HG03520 (cell line): Measurements from ENCODE around the gene R3HDM2.
"Not testable (repeated sequence)": the region's sequence is repeated elsewhere in the genome, so short reads cannot be mapped to it uniquely, and the experiment has no call there.

ENCODE experiments used
- ATAC-seq: cut with Tn5 transposase; IDR thresholded peaks from one replicate; pipeline ENCODE4 v1.9.1; 2021; ENCODE audit warnings: mild to moderate bottlenecking, moderate library complexity; ENCODE audit not compliant: unreplicated experiment

R3HDM2 gene

DNA sequence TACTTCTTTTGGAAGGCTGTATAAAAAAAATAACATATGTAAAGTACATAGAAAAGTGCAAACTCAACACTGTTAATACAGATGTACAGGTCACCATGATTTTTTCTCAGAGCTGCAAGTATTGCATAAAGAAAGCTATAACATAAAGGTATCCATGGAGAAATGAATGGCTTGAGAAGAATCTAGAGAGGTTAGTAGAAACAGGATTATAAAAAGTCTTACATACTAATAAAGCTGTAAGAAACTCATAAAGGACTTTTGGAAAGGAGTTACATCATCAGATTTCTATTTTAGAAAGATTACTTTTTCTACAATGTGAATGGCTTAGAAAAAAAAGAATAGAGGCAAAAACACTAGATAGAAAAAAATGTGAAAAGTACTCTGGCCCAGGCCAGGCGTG is 46.4 kb downstream of the R3HDM2 start:
- ATAC-seq, result no peak

DNA sequence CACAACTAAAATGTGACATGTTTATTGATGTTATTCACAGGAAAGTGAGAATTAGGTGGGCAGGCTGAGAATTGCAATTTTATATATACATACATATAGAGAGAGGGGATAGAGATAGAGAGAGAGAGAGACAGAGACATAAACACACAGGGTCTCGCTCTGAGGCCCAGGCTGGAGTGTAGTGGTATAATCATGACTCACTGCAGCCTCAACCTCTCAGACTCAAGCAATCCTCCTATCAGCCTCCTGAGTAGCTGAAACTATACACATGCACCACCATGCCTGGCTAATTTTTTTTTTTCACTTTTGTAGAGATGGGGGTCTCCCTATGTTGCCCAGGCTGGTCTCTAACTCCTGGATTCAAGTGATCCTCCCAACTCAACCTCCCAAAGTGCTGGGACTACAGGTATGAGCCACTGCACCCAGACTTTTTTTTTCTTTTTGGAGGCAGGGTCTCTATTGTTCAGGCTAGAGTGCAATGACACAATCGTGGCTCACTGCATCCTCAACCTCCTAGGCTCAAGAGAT is 49.1 kb downstream of the R3HDM2 start:
- ATAC-seq, result no peak

DNA sequence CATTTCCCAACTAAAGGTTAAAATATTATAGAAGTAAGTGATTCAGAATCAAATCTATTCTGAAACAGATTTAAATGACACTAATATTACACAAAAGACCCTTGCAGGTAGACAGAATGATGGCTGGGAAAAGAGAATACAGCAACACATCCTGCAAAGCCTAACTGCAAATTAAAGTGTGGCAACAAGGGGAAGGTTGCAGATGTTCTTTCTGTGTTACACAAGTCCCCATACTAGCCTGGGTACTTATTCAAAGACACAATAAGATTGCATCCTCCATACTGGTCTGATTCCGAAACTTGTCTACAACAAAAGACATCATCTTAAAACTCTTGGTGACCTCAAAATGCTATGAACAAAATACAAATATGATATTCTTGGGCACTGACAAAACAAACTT is 50.5 kb downstream of the R3HDM2 start:
- ATAC-seq, result no peak

DNA sequence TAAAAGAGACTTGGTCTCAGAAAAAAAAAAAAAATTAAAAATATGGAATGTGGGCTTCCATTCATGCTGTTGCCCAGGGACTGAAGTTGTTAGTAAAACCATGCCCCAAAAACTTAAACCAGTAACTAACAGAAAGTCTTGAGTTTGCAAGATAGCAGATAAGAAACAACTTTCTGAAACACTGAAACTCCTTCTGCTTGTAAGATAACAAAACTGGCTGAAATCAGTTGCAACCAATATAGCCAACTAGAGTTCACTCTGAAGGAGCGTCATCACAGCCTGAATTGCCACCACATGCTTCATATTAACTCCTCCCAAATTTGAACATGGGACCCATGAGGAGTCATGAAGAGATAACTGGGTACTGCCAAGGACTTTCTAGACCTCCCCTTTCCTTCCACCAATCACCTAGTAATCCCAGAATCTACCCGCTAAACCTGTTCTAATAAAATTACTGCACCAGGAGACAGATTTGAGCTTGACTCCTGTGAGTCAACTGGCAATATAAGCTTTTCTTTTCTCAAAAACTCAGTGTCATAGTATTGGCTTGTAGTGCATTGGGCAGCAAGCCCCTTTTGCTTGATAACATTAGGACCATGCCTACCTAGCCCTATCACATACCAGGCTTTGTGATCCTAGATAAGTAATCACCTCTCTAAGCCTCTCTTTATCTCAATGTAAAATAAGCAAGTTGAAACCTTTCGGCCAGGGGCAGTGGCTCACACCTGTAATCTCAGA is 53.6 kb downstream of the R3HDM2 start:
- ATAC-seq, result no peak

DNA sequence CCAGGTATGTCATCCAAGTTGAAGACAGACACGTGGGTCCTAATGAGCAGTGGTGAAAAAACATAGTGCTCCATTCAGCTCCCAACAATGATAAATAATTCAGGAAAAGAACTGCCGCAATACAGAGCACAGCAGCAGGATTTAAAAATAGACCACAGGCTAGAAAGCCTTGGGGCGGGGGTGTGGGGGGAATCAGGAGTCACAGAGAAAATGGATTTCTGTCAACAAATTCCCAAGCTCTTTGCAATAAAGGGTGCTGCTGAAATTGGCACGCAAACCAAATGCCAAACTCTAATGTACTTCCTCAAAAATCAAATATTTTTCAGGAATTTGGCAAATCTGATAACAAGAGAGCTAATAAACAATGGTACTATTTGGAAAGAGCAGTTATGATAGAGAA is 58.6 kb downstream of the R3HDM2 start:
- no peak for ATAC-seq

DNA sequence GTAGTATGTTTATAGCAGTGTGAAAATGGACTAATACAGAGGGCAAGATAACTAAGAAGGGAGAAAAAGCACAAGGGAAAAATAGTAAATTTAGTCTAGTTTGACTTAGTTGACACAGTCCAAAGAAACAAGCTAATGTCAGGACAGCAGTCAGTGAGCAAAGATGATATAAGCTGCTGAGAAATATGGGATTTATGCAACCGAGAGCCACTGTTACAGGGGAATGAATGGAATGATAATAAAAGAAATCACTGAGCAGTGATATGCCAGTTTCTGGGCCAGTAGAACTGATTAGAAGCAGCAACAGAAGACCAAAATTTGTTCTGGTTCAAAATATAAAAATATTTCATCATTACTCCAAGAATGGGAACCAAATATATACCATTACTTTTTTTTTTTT is 60.1 kb downstream of the R3HDM2 start:
- ATAC-seq, result no peak

DNA sequence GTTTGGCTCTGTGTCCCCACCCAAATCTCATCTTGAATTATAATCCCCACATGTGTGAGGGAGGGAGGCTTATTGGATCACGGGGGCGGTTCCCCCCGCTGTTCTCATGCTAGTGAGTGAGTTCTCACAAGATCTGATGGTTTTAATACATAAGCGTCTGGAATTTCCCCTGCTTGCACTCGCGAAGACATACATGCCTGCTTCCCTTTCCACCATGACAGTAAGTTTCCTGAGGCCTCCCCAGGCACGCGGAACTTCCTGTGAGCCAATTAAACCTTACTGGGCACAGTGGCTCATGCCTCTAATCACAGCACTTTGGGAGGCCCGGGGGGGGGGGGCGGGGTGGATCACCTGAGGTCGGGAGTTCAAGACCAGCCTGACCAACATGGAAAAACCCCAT is 60.8 kb downstream of the R3HDM2 start:
- no peak for ATAC-seq

DNA sequence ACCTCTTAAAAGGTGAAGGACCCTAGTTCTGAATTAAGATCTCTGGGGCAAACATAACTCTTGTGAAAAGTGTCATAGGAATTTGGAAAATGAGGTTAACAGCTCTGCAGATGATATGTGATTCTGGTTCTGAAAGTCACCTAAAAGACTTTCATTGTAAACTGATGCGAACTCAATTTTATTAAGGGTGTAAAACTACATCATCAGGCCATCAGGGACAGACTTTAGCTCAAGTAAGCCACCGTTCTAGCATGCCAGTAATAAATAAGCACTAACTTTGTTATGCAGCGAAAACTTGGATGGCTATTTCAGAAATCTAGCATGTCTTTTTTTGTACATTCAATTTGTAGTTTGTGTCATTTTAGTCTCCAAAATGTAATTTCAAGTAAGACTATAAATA is 61.6 kb downstream of the R3HDM2 start:
- no peak for ATAC-seq

DNA sequence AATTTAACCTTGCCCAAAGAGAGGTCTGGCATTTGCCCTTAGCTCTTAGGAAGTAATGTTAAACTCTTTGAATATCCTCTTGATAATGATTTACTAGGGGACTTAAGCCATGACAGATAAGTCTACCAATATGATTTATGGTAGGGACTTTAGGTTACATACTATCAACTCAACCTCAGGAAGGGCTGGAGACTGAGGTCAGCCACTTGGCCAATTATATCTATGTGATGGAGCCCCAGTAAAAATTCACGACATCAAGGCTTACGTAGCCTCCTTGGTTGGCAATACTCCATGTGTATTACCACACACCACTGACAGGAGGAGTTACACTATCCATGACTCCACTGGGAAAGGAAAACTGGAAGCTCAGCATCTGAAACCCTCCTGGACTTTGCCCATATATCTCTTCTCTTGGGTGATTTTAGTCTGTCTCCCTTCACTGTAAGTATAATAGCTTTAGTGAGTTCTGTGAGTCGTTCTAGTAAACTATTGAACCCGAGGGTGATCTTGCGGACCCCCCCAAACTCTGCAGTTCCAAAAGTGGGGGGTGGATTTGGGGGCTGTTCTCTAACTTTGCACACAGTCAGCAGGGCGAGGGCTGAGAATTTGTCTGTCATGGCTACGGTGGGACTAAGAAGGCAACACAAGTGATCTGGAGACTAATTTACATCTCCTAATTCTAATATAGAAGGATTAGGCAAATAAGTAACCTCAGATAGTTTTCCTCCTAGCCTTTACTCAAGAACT is 62.3 kb downstream of the R3HDM2 start:
- no peak for ATAC-seq

DNA sequence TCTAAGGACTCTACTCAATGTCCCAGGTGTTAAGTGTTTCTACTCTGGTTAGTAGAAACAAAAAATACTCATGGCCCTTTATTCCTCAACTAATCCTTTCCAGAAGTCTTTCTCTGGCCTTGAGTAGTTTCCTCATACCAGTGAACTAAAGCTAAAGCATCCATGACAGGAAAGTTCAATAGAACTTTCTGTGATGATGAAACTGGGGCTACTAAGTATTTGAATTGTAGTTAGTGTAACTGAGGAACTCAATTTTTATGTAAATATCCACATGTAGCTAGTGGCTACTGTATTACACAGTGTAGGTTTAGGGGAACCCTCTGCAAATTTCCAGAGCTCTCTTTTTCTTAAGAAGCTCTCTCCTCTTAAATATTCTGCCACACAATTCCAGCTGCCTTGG is 63.7 kb downstream of the R3HDM2 start:
- ATAC-seq, result no peak

DNA sequence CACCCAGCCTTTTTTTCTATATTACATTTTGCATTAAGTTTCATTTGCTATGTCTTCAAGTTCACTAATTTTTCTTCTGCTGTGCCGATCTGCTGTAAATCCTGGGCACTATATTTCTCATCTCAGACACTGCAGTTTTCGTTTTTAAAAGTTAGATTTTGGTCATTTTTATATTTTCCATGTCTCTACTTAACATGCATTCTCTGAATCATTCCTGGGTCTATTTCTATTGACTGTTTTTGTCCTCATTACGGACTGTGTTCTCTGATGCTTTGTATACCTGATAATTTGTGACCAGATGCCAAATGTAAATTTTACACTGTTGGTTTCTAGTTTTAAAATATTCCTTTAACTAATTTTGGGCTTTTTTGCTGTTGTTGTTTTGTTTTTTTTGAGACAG is 64.5 kb downstream of the R3HDM2 start:
- no peak for ATAC-seq

DNA sequence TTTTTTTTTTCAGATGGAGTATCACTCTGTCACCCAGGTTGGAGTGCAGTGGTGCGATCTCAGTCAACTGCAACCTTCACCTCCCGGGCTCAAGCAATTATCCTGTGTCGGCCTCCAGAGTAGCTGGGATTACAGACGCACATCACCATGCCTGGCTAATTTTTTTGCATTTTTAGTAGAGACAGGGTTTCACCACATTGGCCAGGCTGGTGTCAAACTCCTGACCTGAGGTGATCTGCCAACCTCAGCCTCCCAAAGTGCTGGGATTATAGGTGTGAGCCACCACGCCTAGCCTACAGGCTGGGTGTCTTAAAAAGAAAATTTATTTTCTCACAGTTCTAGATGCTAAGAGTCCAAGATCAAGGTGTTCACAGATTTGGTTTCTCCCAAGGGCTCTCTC is 66.7 kb downstream of the R3HDM2 start:
- not testable (repeated sequence) for ATAC-seq

DNA sequence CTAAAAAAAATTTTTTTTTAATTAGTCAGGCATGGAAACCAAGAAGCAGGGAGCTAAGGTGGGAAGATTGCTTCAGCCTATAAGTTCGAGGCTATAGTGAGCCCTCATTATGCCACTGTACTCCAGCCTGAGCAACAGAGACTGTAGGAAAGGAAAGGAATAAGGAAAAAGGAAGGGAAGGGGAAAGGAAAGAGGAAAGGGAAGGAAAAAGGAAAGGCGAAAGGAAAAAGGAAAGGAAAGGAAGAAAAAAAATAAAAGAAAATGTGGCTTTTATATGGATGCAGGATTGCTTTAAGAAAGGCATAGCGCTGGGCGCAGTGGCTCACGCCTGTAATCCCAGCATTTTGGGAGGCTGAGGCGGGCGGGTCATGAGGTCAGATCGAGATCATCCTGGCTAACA is 70.4 kb downstream of the R3HDM2 start:
- ATAC-seq, result no peak

DNA sequence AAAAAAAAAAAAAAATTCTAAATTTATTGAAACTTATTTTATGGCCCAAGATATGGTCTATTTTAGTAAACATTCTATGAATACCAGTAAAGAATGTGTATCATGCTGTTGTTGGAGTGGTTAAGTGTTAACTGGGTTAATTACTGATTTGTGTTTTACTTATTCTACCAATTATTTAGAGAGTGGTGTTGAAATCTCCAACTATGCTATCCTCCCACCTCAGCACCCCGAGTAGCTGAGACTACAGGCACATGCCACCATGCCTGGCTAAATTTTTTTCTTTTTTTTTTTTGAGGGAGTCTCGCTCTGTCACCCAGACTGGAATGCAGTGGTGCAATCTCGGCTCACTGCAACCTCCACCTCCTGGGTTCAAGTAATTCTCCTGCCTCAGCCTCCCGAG is 72.2 kb downstream of the R3HDM2 start:
- no peak for ATAC-seq

DNA sequence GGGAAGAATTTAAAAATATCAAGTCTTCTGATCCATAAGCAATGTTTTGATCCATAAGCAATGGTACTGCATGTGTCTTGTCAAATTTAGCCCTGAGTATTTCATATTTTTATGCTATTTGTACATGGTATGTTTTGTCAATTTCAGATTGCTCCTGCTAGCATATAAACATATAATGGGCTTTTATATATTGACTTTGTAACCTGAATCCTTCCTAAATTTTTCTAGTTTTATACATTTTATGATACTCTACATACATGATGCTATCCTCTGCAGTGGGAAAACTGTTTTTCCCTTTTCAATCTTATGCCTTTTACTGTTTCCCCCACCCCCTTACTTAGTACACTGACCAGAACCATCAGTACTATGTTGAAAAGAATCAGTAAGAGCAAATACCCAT is 75.1 kb downstream of the R3HDM2 start:
- no peak for ATAC-seq

DNA sequence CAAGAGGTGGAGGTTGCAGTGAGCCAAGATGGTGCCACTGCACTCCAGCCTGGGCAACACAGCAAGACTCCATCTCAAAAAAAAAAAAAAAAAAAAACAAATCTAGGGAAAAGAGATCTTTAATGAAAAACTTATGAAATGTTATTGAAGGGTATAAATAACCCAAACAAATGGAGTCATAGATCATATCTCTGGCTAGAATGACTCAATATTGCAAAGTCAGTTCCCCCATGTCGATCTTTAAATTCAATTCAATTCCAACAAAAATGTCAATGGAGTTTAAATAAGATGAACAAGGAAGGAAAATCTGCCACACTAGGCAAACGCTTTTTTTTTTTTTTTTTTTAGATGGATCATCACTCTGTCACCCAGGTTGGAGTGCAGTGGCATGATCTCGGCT is 78.7 kb downstream of the R3HDM2 start:
- ATAC-seq, result no peak

DNA sequence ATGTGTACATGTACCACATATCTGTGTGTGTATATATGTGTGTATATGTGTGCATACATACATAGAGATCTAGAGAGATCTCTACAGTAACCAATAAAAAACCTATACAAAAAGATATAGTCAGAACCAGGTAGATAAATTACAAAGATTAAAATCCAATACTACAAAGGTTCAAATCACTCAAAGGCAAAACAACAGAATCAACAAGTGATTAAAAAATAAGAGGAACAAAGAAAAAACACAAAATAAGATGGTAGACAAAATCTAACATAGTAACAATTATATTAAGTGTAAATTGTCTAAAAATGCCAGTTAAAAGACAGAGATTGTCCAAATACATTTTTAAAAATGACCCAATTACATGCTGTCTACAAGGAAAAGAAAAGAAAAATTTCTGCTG is 83.6 kb downstream of the R3HDM2 start:
- no peak for ATAC-seq

DNA sequence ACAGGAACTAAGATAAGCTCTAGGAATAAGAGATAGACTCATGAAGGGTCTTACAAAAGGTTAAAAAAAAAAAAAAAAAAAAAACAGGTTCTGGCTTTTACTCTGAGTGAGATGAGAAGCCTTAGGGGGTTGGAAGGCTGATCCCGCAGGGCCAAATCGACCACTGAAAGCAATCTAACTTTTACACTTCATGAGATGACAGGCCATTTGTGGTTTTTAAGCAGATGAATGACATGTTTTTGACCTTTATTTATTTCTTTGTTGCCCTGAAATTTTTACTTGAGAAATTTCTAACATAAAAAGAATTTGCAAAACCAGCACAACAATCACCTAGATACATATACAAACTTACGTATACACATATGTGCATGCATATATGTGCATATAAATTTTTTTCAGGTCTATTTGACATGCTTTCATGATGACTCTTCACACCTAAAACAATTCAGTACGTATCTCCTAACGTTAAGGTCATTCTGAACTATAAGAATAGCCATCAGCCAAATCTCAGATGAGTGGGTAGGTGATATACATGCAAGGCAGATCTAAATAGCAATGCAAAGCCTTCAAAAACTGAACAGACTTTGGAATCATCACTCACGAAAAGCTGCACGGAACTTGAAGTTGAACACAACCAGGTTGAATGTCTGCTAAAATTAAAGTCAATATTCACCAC is 87.0 kb downstream of the R3HDM2 start:
- no peak for ATAC-seq

DNA sequence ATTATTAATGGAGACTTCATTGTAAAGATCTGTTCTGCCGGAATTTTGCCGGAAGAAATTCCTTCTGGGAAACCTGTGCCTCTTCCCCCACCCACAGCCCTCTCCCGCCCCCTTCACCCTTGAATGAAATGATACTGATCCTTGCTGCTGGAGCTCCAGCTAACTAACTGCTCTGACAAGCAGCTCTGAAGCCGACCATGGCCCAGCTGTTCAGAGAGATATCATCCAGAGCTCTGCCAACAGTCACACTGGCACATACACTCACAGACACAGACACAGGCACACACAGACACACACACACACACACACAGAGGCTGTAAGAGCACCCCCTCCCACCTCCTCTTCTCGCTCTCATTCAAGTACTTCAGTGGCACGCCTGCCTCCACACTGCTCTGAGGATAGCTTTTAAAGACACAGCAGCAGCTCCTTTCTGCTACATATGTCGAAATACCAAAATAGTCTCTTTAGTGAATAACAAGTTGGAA is 88.6 kb downstream of the R3HDM2 start:
- no peak for ATAC-seq

DNA sequence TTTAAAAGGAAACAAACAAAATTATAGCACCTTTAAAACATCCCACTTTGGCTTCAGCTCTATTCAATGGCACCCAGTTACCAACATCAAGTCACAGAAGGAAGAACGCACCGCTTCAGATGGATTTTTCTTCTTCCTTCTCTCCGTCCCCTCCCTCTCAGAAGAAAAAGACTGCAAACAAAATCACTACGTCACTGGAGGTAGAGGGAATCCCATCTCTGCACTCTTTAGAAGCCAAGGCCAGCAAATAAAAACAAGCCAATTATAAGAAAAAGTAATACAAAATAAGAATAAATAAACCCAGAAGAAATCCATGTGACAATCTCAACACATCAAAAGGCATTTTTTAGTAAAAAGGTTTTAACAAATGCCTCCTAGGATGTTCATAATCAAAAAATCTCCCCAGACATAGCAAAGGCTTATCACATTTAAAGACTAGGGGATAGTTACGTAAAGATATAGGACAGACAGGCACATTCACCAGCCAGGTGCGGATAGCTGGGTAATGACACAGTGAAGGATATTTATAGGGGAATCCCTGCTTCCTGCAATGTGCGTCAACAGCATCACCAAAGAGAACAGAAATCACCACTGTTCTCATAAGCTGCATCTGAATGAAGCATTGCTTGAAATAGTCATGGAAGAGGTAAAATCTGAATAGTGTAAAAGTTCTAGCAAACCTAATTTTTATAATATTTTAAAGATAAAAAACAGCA is 89.4 kb downstream of the R3HDM2 start:
- ATAC-seq, result no peak

DNA sequence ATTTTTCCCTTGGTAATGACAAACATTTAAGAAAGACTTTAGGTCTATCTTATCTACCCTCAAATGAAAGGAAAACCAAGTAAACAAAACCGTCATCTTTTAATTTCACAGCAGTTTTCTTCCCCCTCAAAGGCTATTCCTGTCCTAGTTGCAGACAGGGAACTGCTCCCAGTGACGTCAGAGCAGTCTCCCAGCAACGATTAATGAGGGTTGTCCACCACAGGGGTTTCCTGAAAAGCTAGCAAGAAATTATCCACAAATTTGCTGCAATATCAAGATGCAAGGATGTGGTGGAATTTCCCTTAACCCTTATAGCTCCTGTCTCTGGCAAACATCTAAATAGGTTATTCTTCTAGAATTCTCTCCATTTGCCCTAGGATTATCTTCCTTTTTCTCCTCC is 90.7 kb downstream of the R3HDM2 start:
- no peak for ATAC-seq
